WTC11 (cell line): ENCODE data around the gene TNFAIP8L1. TPM values are rescaled to one million over a fixed set of nuclear protein-coding genes. Genes with fewer than 3 reads are reported as not detected.

ENCODE experiments used
- ATAC-seq: fragments of 200-7000 bp; cut with Tn5 transposase; 2 replicates; pipeline ENCODE4 v1.10.0; 2021; ENCODE audit warnings: mild to moderate bottlenecking, moderate library complexity
- CTCF ChIA-PET: fragments of 300-600 bp; sonication (Branson Sonifier 250); formaldehyde crosslinking; loops from one replicate; lab custom pipeline; 2021; ENCODE audit warnings: antibody characterized with exemption; lab: Charles Lee
- POLR2A ChIA-PET: fragments of 350-600 bp; sonication (Branson Sonifier 250); formaldehyde crosslinking; loops from one replicate; lab custom pipeline; 2021; ENCODE audit warnings: antibody characterized with exemption; lab: Charles Lee
- DNase-seq: peaks from one replicate; pipeline ENCODE4 v3.0.0; 2021; ENCODE audit warnings: low spot score
- H3K27ac Mint-ChIP-seq: 2 replicates; pipeline ENCODE4 v1.8.0; 2021; ENCODE audit warnings: mixed read lengths
- H3K27me3 Mint-ChIP-seq: 2 replicates; pipeline ENCODE4 v1.8.0; 2021; ENCODE audit warnings: low read depth, mild to moderate bottlenecking, moderate library complexity, mixed read lengths
- H3K36me3 Mint-ChIP-seq: 2 replicates; pipeline ENCODE4 v1.8.0; 2021; ENCODE audit warnings: mixed read lengths
- H3K4me1 Mint-ChIP-seq: 2 replicates; pipeline ENCODE4 v1.8.0; 2022; ENCODE audit warnings: mixed read lengths
- H3K4me3 Mint-ChIP-seq: 2 replicates; pipeline ENCODE4 v1.8.0; 2021; ENCODE audit warnings: mild to moderate bottlenecking, moderate library complexity, mixed read lengths
- H3K9me3 Mint-ChIP-seq: 2 replicates; pipeline ENCODE4 v1.8.0; 2021; ENCODE audit warnings: mixed read lengths
- AR ChIP-seq: fragments of 250-450 bp; sonication (Bioruptor Pico); IDR thresholded peaks from 2 replicates; pipeline ENCODE4 v1.9.0; 2021; ENCODE audit warnings: mild to moderate bottlenecking
- ATF3 ChIP-seq: sonication (generic); formaldehyde crosslinking; conservative IDR thresholded peaks from 2 replicates; pipeline ENCODE4 v1.8.1; 2022; ENCODE audit warnings: mild to moderate bottlenecking, missing genetic modification reagents
- ATF6 ChIP-seq: sonication (generic); formaldehyde crosslinking; IDR thresholded peaks from 2 replicates; pipeline ENCODE4 v1.8.1; 2023; ENCODE audit warnings: mild to moderate bottlenecking, missing genetic modification reagents
- CREB1 ChIP-seq: sonication (generic); formaldehyde crosslinking; IDR thresholded peaks from 2 replicates; pipeline ENCODE4 v1.8.0; 2023; ENCODE audit warnings: mild to moderate bottlenecking, missing genetic modification reagents
- E2F5 ChIP-seq: sonication (generic); formaldehyde crosslinking; IDR thresholded peaks from 2 replicates; pipeline ENCODE4 v1.8.1; 2022; ENCODE audit warnings: mild to moderate bottlenecking, moderate library complexity, missing genetic modification reagents
- ESRRA ChIP-seq: sonication (generic); formaldehyde crosslinking; IDR thresholded peaks from 2 replicates; pipeline ENCODE4 v1.8.1; 2022; ENCODE audit warnings: mild to moderate bottlenecking, missing genetic modification reagents, borderline replicate concordance
- ETV6 ChIP-seq: sonication (generic); formaldehyde crosslinking; IDR thresholded peaks from 2 replicates; pipeline ENCODE4 v1.8.1; 2022; ENCODE audit warnings: mild to moderate bottlenecking, missing genetic modification reagents
- FOXK1 ChIP-seq: sonication (generic); formaldehyde crosslinking; IDR thresholded peaks from 2 replicates; pipeline ENCODE4 v1.8.0; 2022; ENCODE audit warnings: mild to moderate bottlenecking, moderate library complexity, missing genetic modification reagents
- IRF1 ChIP-seq: sonication (generic); formaldehyde crosslinking; IDR thresholded peaks from 2 replicates; pipeline ENCODE4 v1.8.0; 2023; ENCODE audit warnings: missing genetic modification reagents
- MLX ChIP-seq: sonication (generic); formaldehyde crosslinking; IDR thresholded peaks from 2 replicates; pipeline ENCODE4 v1.8.1; 2023; ENCODE audit warnings: mild to moderate bottlenecking, missing genetic modification reagents, moderate library complexity
- NFE2L1 ChIP-seq: sonication (generic); formaldehyde crosslinking; IDR thresholded peaks from 2 replicates; pipeline ENCODE4 v1.8.1; 2023; ENCODE audit warnings: missing genetic modification reagents
- NR1H2 ChIP-seq: sonication (generic); formaldehyde crosslinking; IDR thresholded peaks from 2 replicates; pipeline ENCODE4 v1.9.0; 2021; ENCODE audit warnings: mild to moderate bottlenecking, moderate library complexity, missing genetic modification reagents
- PREB ChIP-seq: sonication (generic); formaldehyde crosslinking; IDR thresholded peaks from 2 replicates; pipeline ENCODE4 v1.8.1; 2022; ENCODE audit warnings: mild to moderate bottlenecking, missing genetic modification reagents, moderate library complexity, borderline replicate concordance
- RELA ChIP-seq: sonication (generic); formaldehyde crosslinking; IDR thresholded peaks from 2 replicates; pipeline ENCODE4 v1.8.1; 2022; ENCODE audit warnings: missing genetic modification reagents, mild to moderate bottlenecking, borderline replicate concordance
- ZNF416 ChIP-seq: fragments of 250-450 bp; sonication (Bioruptor Pico); IDR thresholded peaks from 2 replicates; pipeline ENCODE4 v1.9.0; 2021; ENCODE audit warnings: mild to moderate bottlenecking, inconsistent platforms
- ZSCAN18 ChIP-seq: fragments of 250-450 bp; sonication (Bioruptor Pico); IDR thresholded peaks from 2 replicates; pipeline ENCODE4 v2.1.2; 2022; ENCODE audit warnings: mild to moderate bottlenecking, moderate library complexity
- total RNA-seq: library from RNA; stranded (reverse); gene quantifications from 3 replicates; pipeline ENCODE4 v1.2.3, GENCODE V29; 2021

Gene TNFAIP8L1
- total RNA-seq, 1 experiment from 2014 or later, result 8.7 TPM

GRCh38 chr19:4686700-4687099, 47.4 kb downstream of the TNFAIP8L1 start (continued):
- TF ChIP-seq ZSCAN18 (CRISPR knock-in tag) (no peak), NFE2L1 (CRISPR knock-in tag) (no peak), ATF3 (CRISPR knock-in tag) (no peak)
- TF ChIP-seq, all 79 proteins: peak for 0

GRCh38 chr19:4687396-4687795, 48.1 kb downstream of the TNFAIP8L1 start:
- ATAC-seq (no peak), DNase-seq (no peak)
- Mint-ChIP-seq H3K9me3 (no peaks in the 10 kb centered on the region), H3K4me1 (no peaks in the 10 kb centered on the region), H3K4me3 (no peak overlapping the region), H3K27me3 (no peaks in the 10 kb centered on the region), H3K36me3 (peaks cover 20% of the 10 kb centered on the region), H3K27ac (no peak overlapping the region)
- TF ChIP-seq FOXK1 (CRISPR knock-in tag), result no peak
- no peak for TF ChIP-seq ATF3 (CRISPR knock-in tag)
- TF ChIP-seq PREB (CRISPR knock-in tag), result no peak
- TF ChIP-seq AR (CRISPR knock-in tag), result no peak
- TF ChIP-seq CREB1 (CRISPR knock-in tag), result no peak
- TF ChIP-seq RELA, result no peak
- no peak for TF ChIP-seq ETV6 (CRISPR knock-in tag)
- no peak for TF ChIP-seq E2F5 (CRISPR knock-in tag)
- no peak for TF ChIP-seq NR1H2
- no peak for TF ChIP-seq ZNF416 (CRISPR knock-in tag)
- TF ChIP-seq MLX (CRISPR knock-in tag), result no peak
- no peak for TF ChIP-seq ESRRA (CRISPR knock-in tag)
- TF ChIP-seq IRF1 (CRISPR knock-in tag), result no peak
- no peak for TF ChIP-seq ATF6 (CRISPR knock-in tag)
- ChIA-PET POLR2A (no interaction called here), CTCF (no interaction called here)
